GM19025 (cell line): Measurements from ENCODE around the gene CRBN.

Experiments
- ATAC-seq: cut with Tn5 transposase; IDR thresholded peaks from one replicate; pipeline ENCODE4 v1.9.1; 2021; ENCODE audit warnings: mild to moderate bottlenecking, low read depth, moderate library complexity; ENCODE audit not compliant: unreplicated experiment

The CRBN gene

GRCh38 chr3:3179407-3180094 is at the start of gene CRBN:
Gene CRBN, minus strand, starts transcription at chr3:3179691. Its CDS starts 4 bp downstream, at chr3:3179687.
- ATAC-seq = peak; percentile 99

GRCh38 chr3:3227640-3228039 is 48.1 kb upstream of the CRBN start:
- ATAC-seq = no peak

DNA sequence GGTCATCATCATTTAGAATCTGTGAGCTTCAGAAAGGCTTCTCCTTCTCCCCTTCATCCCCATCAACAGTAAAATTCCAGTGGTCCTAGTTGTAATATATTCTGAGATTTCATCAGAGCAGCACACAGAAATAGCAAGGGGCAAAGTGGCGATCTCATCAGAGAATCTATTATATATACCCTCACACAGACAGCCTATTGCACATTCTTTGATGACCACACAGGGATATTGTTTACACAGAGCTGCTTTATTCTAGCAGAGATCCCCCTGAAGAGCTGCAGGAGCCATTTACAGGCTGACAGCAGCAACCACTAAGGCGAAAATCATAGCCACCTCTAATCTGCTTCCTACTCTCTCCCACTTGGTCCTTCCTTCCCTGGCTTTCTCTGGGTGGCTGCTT is 42.0 kb upstream of the CRBN start:
- ATAC-seq = no peak

- no peak for ATAC-seq
Observed at GRCh38 chr3:3216401-3216800, 36.9 kb upstream of the CRBN start.

- no peak for ATAC-seq
Observed at GRCh38 chr3:3212781-3213440, 33.4 kb upstream of the CRBN start.

GRCh38 chr3:3209714-3210113 is 30.2 kb upstream of the CRBN start:
- no peak for ATAC-seq

DNA sequence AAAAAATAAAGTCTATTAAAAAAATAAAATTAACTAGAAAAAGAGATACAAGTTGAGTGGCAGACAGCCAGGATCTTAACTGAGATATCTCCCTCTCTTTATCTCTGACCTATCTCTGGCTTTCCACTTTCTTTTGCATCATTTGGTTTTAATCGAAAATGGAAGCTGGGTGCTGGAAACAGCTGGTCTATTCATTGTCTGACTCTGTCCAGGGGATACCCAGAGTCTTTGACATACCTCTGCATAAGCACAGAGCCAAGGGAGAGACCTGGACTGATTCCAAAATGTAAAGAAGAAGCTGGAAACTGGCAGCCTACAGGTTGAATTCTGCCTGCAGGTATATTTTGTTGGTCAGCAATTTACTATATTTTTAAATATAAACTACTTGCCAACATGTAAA is 29.6 kb upstream of the CRBN start:
- ATAC-seq = no peak

GRCh38 chr3:3201611-3202010 is 22.1 kb upstream of the CRBN start:
- ATAC-seq = peak; percentile 90

DNA sequence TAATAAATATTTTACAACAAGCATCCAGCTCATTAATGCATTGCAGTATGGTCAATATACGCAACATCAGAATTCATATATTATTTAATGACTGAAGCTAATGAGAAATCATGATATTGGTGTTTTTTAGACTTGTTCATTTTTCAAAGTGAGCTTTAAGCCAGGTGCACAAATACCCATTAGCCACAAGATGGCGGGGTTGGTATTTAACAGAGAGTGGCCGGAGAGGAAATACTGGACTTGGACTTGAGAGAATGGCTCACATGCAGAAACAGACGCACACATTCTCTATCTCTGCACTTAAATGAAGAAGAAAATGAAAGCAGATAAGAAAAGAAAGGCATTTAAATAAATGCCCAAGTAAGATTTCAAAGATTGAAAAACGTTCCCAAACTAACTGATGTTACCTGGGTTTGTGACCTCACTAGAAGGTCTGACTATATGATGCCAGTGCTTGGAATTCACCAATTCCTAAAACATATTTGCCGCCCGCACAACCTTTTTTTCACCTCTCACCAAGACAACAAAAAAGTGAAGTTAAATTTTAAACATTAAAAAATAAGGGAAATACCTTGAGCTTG is 21.2 kb upstream of the CRBN start:
- ATAC-seq = no peak

DNA sequence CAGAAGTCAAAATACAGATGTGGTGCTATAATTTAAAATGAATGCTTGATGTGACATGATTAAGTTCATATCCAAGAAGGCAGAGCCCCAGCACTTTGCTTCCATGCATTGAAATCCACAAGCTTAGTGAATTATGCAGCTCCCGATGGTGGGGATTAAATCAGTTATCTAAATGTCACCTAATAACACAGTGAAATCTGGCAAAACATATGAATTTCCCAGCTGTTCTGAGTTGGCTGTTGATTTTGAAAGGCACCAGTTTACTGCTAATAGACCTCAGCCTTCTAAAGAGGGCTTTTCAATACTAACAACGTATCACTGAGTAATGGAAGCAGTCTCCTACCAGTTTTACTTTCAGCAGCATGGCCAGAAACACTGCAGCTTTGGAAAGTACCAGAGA is 19.8 kb upstream of the CRBN start:
- no peak for ATAC-seq

DNA sequence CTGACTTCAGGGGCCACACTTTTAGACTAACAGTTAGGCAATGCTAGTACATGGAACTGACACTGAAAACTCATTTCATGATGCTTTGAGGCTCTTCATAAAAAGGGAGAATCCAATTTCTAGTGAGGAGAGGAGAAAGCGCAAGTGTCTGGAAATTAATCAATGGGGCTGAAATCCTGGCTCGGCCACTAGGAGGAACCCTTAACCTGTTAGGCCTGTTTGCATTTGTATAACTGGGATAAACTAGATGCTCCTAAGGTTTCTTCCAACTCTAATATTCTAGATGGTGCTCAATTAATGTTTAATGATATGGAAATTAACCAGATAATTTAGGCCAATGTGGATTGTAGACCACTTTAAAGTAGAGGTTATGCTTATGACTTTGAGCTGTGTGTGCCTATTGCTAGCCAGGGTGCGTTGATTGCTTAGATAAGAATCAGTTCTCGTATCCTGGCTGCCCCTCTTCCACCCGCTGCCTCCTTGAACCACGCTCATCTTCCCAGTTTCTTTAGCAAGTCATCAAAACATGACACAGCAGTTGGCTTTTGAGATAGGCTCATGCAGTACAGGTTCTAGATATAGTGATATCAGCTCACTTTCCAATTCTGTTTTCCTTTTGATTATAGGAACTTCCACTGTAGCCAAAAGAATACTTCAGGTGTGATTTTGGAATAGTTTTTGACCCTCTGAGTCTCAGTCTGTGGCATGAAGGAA is 16.8 kb upstream of the CRBN start:
- no peak for ATAC-seq

GRCh38 chr3:3194861-3195260 is 15.4 kb upstream of the CRBN start:
- no peak for ATAC-seq

GRCh38 chr3:3192286-3192675 is 12.8 kb upstream of the CRBN start:
- no peak for ATAC-seq

DNA sequence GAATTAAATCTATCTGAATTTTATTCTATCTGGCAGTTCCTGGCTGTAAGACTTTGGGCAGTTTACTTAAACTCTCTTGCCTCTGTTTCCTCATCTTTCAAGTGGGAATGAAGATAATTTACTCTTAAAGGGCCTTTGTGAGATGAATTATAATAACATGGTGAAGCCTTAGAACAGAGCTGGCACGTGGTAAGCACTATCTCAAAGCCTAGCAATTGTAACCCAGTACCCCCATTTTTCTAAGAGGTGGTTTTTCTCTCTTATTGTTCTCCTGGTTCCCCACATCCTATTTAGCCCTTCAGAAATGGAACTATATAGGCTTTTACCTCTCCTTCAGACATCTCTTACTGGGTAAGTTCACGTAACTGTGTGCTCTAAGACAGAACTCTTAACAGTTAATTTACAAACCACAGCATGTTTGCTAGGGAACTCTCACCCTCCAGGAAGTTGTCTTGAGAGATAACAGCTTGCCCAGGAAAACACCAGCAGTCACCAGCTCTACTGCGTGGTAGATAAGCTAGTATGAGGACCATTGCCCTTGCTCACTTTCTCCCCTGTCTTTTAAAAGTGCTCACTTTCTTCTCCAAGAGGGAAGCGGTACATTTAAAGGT is 12.3 kb upstream of the CRBN start:
- ATAC-seq = no peak

GRCh38 chr3:3189961-3190360 is 10.5 kb upstream of the CRBN start:
- ATAC-seq = no peak

DNA sequence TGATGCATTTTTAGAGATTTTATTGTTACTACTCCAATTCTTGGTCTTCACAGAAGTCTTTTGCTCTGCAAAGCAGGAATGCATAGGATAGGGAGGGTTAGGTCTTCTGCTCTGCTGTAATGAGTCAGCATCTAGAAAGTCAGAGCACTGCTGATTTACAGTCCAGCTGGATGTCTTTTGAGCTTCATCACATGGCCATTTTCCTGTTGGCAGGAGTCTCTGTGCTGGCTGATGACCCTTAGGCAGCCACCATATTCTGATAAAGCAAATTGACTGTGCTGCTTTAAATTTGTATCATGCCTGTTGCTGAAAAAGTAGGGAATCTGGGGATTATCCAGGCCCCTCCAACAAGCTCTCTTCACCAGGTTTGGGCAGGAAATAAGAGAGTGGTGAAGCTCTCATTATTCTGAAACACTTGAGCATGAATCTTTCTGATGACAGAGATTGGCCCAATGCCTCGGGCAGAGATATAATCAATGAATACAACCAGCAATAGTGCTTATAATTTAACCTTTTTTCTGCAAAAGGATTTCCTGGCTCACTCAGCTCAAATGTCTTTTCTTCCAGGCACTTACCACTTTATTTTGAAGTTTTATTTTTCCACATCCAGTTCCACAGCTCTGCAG is 9.7 kb upstream of the CRBN start:
- ATAC-seq = no peak

- no peak for ATAC-seq
Observed at GRCh38 chr3:3184876-3185275, 5.4 kb upstream of the CRBN start.

DNA sequence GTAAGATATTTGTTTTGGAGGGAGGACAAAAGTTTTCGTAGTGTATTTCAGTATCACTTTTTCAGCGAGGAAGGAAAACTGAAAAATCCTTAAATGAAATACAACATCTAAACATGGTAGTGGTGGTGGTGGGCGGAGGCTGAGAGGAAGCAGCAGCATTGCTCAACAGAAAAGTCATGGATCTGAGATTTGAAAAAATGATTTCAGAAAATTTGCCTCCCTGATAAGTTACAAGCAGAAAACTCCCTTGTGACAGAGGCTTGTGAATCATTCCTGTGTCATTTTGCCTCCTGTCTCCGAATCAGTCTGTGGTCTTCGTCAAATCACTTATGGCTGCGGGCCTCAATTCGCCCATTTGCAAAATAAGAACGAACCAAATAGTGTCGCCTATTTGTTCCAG is 965 bp upstream of the CRBN start:
- ATAC-seq = no peak

- no peak for ATAC-seq
Observed at GRCh38 chr3:3178498-3179328, 778 bp downstream of the CRBN start.
